ENCODE measurements around the gene CYB5B.

The CYB5B gene

DNA sequence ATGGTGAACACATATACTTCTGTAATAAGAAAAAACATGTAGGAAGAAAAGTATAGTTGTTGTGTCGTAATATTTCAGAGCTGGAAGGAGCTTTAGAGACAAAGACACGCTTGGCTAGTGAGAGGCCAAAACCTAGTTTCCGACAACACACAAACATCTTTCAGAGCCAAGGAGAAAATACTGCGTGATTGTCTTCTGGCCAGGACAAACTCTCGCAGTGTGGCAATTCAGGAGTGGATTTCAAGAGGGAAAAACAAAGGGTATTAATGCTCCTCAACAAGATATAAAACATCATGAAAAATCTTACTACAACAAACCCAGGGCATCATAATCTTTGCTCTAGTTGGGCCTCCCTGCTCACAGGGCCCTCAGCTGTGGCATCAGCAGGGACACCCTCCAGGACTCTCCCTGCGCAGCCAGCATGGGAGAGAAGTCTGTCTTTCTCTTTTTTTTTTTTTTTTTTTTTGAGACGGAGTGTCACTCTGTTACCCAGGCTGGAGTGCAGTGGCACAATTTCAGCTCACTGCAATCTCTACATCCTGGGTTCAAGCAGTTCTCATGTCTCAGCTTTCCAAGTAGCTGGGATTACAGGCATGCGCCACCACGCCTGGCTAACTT is 66.4 kb downstream of the CYB5B start:
- TF ChIP-seq, protein P1, sequence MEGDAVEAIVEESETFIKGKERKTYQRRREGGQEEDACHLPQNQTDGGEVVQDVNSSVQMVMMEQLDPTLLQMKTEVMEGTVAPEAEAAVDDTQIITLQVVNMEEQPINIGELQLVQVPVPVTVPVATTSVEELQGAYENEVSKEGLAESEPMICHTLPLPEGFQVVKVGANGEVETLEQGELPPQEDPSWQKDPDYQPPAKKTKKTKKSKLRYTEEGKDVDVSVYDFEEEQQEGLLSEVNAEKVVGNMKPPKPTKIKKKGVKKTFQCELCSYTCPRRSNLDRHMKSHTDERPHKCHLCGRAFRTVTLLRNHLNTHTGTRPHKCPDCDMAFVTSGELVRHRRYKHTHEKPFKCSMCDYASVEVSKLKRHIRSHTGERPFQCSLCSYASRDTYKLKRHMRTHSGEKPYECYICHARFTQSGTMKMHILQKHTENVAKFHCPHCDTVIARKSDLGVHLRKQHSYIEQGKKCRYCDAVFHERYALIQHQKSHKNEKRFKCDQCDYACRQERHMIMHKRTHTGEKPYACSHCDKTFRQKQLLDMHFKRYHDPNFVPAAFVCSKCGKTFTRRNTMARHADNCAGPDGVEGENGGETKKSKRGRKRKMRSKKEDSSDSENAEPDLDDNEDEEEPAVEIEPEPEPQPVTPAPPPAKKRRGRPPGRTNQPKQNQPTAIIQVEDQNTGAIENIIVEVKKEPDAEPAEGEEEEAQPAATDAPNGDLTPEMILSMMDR (IDR thresholded peaks at IDR 0.05), result no peak

DNA sequence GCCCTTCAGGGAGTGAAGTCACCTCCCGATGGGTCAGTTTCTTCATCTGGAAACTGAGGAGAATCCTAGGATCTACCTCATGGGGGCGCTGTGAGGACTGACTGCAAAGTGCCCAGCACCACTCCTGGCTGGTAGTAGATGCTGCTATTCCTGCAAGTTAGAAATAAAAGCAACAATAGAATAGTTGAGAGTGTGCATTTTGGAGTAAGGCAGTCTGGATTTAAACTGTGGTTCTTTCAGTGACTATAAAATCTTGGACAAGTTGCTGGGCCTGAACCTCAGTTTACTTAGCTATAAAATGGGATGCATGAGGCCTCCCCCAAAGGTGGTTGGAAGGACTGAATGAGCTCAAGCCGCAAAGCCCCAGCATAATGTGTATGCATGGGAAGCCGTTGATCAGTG is 70.6 kb downstream of the CYB5B start:
- H3K36me3 ChIP-seq, result no peaks in the 10 kb centered on the region
- H3K4me1 ChIP-seq (ENCODE audit: control insufficient read depth in 1 of 2, insufficient read depth in 1 of 2, low read depth in 1 of 2, low read length in 1 of 2), result no peaks in the 10 kb centered on the region
- no peak overlapping the region for H3K27ac ChIP-seq
- TF ChIP-seq, protein P1 (IDR thresholded peaks at IDR 0.05), result no peak
- H3K27me3 ChIP-seq, result no peaks in the 10 kb centered on the region
- H3K9me3 ChIP-seq, result no peaks in the 10 kb centered on the region
- H3K4me3 ChIP-seq (ENCODE audit: low read depth in 1 of 2, low read length in 1 of 2), result no peak overlapping the region

More for the DNA sequence above, 66.4 kb downstream of the CYB5B start:
- Histone ChIP-seq H3K4me1 (ENCODE audit: control insufficient read depth in 1 of 2, insufficient read depth in 1 of 2, low read depth in 1 of 2, low read length in 1 of 2) (no peaks in the 10 kb centered on the region), H3K27ac (no peak overlapping the region), H3K36me3 (no peaks in the 10 kb centered on the region), H3K27me3 (no peaks in the 10 kb centered on the region), H3K4me3 (ENCODE audit: low read depth in 1 of 2, low read length in 1 of 2) (no peak overlapping the region), H3K9me3 (no peaks in the 10 kb centered on the region)

DNA sequence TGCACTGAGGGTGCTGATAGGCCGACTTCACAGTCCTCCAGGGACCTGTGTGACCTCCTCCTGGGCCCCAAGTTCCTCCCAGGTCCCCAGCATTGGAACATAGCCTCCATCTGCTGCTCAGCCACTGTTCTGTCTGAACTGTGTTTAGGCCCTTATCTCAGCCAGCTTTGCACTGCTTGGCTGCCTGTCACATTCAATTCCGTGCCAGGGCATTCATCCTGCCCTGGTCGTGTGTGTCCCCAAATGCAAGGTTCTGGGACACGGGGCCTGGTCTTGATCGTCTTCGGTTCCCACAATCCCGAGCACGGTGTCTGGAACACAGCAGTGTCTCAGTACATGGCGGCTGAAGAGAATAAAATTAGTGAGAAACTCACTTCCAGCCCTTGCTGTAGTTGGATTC is 71.4 kb downstream of the CYB5B start:
- Histone ChIP-seq H3K36me3 (no peaks in the 10 kb centered on the region), H3K27me3 (no peaks in the 10 kb centered on the region), H3K27ac (no peak overlapping the region), H3K4me3 (ENCODE audit: low read depth in 1 of 2, low read length in 1 of 2) (no peak overlapping the region), H3K4me1 (ENCODE audit: control insufficient read depth in 1 of 2, insufficient read depth in 1 of 2, low read depth in 1 of 2, low read length in 1 of 2) (no peaks in the 10 kb centered on the region), H3K9me3 (no peaks in the 10 kb centered on the region)
- TF ChIP-seq, protein P1 (IDR thresholded peaks at IDR 0.05), result no peak

DNA sequence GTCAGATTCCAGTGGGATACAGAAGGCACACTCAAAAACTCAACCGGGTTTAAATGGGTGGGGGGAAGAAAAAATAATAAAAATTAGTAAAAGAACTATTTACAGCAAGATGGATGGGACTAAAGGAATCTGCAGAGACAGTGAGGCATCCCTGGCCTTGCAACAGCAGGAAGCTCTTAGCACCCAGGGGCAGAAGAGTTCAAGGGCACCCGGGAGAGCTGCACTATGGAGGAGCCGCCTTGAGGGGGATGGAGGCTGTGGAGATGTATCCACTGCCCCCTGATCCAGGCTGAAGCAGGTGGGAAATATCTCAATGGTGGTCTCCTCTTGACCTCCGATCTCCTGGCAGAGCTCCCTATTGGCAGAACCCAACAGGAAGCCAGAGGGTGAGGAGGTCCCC is 72.0 kb downstream of the CYB5B start:
- H3K36me3 ChIP-seq, result no peaks in the 10 kb centered on the region
- no peaks in the 10 kb centered on the region for H3K4me1 ChIP-seq (ENCODE audit: control insufficient read depth in 1 of 2, insufficient read depth in 1 of 2, low read depth in 1 of 2, low read length in 1 of 2)
- H3K27ac ChIP-seq, result no peak overlapping the region
- H3K4me3 ChIP-seq (ENCODE audit: low read depth in 1 of 2, low read length in 1 of 2), result no peak overlapping the region
- no peaks in the 10 kb centered on the region for H3K27me3 ChIP-seq
- H3K9me3 ChIP-seq, result no peaks in the 10 kb centered on the region
- TF ChIP-seq, protein P1 (IDR thresholded peaks at IDR 0.05), result no peak

DNA sequence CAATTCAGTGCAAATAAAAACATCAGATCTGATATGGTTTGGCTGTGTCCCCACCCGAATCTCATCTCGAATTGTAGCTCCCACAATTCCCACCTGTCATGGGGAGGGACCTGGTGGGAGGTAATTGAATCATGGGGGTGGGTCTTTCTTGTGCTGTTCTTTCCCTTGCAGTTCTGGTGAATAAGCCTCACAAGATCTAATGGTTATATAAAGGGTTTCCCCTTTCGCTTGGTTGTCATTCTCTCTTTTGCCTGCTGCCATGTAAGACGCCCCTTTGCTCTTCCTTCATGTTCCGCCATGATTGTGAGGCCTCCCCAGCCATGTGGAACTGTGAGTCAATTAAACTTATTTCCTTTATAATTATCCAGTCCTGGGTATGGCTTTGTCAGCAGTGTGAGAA is 72.5 kb downstream of the CYB5B start:
- H3K27ac ChIP-seq, result no peak overlapping the region
- H3K4me3 ChIP-seq (ENCODE audit: low read depth in 1 of 2, low read length in 1 of 2), result no peak overlapping the region
- no peaks in the 10 kb centered on the region for H3K9me3 ChIP-seq
- H3K4me1 ChIP-seq (ENCODE audit: control insufficient read depth in 1 of 2, insufficient read depth in 1 of 2, low read depth in 1 of 2, low read length in 1 of 2), result no peaks in the 10 kb centered on the region
- TF ChIP-seq, protein P1 (IDR thresholded peaks at IDR 0.05), result no peak
- no peaks in the 10 kb centered on the region for H3K27me3 ChIP-seq
- no peaks in the 10 kb centered on the region for H3K36me3 ChIP-seq
